GM19467 (cell line): Measurements from ENCODE around the gene ANGPTL3.
"Not testable (repeated sequence)": the region's sequence is repeated elsewhere in the genome, so short reads cannot be mapped to it uniquely, and the experiment has no call there.

Experiments
- ATAC-seq: cut with Tn5 transposase; IDR thresholded peaks from one replicate; pipeline ENCODE4 v1.9.1; 2021; ENCODE audit warnings: mild to moderate bottlenecking, moderate library complexity; ENCODE audit not compliant: unreplicated experiment

The ANGPTL3 gene, protein sequence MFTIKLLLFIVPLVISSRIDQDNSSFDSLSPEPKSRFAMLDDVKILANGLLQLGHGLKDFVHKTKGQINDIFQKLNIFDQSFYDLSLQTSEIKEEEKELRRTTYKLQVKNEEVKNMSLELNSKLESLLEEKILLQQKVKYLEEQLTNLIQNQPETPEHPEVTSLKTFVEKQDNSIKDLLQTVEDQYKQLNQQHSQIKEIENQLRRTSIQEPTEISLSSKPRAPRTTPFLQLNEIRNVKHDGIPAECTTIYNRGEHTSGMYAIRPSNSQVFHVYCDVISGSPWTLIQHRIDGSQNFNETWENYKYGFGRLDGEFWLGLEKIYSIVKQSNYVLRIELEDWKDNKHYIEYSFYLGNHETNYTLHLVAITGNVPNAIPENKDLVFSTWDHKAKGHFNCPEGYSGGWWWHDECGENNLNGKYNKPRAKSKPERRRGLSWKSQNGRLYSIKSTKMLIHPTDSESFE

DNA sequence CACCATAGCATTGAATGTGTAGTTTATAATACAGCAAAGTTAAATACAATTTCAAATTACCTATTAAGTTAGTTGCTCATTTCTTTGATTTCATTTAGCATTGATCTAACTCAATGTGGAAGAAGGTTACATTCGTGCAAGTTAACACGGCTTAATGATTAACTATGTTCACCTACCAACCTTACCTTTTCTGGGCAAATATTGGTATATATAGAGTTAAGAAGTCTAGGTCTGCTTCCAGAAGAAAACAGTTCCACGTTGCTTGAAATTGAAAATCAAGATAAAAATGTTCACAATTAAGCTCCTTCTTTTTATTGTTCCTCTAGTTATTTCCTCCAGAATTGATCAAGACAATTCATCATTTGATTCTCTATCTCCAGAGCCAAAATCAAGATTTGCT lies at the start of gene ANGPTL3:
ANGPTL3 (plus strand) TSS at position 240 of the 400 bp plus-strand sequence; CDS start at position 287, 47 bp downstream.
- ATAC-seq, result no peak

DNA sequence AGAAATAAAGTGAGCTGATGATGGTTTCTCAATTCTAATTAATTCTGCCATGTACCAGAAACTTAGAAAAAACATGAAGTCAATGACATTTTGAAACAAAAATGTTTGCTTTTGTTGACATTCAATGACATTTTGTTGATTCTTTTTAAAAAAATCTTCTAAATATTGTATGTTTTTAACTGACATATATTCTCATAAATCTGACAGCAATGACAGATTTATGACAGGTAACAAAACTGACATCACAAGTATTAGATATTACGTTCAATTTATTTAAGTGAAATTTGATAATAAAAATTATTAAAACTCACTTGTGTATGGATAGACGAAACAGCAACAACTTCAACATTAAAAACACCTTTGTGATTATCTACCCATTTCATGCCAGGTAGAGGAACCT lies 36.0 kb upstream of the ANGPTL3 start:
- ATAC-seq, result no peak

DNA sequence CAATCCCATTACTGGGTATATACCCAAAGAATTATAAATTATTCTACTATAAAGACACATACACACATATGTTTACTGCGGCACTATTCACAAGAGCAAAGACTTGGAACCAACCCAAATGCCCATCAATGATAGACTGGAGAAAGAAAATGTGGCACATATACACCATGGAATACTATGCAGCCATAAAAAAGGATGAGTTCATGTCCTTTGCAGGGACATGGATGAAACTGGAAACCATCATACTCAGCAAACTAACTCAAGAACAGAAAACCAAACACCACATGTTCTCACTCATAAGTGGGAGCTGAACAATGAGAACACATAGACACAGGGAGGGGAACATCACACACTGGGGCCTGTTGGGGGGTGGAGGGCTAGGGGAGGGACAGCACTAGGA lies 30.1 kb upstream of the ANGPTL3 start:
- not testable (repeated sequence) for ATAC-seq

DNA sequence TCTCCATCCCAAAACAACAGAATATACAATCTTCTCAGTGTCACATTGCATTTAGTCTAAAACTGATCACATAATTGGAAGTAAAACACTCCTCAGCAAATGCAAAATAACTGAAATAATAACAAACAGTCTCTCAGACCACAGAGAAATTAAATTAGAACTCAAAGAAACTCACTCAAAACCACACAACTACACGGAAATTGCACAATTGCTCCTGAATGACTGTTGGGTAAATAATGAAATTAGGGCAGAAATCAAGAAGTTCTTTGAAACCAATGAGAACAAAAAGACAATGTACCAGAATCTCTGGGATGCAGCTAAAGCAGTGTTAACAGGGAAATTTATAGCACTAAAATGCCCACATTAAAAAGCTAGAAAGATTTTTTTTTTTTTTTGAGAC lies 29.4 kb upstream of the ANGPTL3 start:
- not testable (repeated sequence) for ATAC-seq

DNA sequence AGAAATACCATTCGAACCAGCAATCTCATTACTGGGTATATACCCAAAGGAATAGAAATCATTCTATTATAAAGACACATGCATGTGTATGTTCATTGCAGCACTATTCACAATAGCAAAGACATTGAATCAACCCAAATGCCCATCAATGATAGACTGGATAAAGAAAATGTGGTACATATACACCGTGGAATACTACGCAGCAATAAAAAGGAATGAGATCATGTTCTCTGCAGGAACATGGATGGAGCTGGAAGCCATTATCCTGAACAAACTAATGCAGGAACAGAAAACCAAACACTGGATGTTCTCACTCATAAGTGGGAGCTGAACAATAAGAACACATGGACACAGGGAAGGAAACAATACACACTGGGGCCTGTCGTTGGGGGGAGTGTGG lies 25.8 kb upstream of the ANGPTL3 start:
- ATAC-seq, result not testable (repeated sequence)

DNA sequence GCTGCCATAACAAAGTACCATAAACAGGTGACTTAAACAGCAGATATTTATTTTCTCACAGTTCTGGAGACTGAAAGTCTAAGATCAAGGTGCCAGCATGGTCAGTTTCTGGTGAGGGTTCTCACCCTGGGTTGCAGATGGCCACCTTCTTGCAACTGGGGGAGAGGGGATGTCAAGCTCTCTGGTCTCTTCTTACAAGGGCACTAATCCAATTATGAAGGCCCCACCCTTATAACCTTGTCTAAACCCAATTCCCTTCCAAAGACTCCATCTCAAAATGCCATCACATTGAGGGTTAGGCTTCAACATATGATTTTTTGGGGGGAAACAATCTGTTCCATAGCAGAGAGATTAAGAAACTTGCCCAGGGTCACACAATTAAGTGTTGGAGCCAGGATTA lies 24.8 kb upstream of the ANGPTL3 start:
- no peak for ATAC-seq

DNA sequence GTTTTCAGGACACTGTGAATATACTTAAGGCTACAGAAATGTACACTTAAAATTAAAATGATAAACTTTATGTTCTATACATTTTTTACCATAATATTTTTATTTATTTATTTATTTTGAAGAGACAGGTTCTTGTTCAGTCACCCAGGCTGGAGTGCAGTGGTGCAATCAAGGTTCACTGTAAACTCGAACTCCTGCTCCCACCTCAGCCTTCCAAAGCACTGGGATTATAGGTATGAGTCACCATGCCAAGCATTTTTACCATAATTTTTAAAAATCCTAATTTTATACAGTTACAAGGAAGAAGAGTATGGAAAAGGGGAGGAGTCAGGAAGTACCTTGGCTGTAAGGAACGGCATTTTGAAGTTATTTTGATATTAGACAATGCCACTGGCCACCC lies 23.6 kb upstream of the ANGPTL3 start:
- ATAC-seq, result no peak

DNA sequence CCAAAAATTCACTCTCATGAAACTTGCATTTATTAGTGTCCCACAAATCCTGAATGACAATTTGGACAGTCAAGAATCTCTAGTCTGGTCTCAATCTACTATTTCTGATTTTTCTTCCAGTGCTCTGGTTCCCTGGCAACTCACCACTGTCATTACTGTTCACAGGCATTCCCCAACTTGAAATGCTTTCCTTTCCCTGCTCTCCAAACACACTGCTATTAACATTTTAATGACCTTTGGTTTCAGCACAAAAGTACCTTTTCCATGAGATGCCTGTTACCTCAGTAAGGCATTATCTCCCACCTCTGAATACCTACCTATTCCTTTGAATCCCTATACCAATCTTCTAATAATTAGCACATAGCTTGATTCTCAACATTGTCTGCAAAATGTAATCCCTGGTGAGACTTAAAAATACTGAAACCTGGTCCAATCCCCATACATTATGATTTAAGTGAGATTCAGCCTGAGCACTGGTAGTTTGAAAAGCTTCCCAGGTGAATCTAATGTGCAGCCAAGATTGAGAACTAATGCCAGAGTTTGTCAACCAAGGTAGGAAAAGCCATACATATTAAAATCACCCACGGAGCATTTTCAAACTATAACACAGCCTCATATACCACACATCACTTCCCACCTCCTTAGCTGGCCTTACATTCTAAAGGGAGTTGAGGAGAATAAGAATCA lies 11.7 kb upstream of the ANGPTL3 start:
- no peak for ATAC-seq

DNA sequence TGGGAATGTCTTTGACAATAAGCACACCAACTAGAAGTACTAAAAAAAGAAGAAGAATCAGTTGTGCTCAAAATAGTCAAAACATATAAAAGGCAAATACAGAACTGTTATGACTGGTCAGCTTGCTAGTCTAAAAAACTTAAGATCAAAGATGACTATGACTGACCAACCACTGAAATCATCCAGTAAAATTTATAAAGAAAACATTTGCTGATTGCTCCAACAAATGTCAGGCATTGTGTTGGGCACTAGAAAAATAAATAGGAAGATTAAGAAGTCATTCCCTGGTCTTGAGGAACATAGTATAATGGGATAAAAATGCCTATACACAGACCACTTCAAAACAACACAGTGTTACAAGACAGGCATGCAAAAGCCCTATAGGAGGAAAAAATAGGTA lies 9.3 kb upstream of the ANGPTL3 start:
- no peak for ATAC-seq

DNA sequence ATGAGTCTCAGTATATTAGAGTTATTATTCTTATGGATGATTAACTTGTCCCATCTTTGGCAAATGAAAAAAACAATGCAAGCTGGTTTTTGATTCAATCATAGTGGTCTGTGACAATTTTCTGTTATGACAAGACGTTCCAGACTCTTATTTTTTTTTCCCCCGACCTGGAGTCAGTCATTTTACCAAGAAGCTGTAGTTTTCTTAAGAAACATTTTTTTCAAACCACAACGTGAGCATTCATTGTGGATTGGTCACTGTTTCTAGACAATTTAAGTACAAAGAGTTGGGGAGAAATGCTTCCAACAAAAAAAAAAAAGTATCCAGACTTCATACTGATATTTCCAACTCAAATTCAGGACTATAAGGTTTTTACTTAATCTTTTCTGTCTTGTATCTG lies 8.0 kb upstream of the ANGPTL3 start:
- ATAC-seq, result no peak

DNA sequence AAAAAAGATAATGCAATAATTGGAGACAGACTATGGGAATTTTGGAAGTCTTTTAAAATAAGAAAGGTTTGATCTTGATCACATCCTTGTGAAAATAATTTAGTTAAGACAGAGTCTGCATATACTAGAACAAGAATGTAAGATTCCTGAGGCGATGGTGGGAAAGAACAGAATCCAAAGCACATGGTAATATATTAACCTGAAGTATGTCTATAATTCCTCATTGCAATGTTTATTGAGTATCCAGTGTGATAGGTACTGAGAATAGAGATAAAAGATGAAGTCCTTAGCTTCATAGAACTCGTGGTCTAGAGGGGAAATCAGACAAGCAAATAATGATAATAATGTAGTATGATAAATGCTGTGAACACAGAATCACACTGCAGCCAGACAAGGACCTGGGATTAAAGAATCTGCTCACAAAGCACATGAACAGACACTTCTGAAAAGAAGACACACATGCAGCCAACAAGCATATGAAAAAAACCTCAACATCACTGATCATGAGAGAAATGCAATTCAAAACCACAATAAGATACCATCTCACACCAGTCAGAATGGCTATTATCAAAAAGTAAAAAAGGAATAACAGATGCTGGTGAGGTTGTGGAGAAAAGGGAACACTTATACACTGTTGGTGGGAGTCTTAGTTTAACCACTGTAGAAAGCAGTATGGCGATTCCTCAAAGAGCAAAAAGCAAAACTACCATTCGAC lies 6.9 kb upstream of the ANGPTL3 start:
- no peak for ATAC-seq

DNA sequence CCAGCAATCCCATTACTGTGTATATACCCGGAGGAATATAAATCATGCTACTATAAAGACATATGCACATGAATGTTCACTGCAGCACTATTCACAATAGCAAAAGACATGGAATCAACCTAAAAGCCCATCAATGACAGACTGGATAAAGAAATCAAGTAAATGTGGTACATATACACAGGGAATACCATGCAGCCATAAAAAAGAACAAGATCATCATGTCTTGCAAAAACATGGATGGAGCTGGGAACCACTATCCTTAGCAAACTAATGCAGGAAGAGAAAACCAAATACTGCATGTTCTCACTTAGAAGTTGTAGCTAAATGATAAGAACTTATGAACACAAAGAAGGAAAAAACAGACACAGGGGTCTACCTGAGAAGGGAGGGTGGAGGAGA lies 6.4 kb upstream of the ANGPTL3 start:
- no peak for ATAC-seq

DNA sequence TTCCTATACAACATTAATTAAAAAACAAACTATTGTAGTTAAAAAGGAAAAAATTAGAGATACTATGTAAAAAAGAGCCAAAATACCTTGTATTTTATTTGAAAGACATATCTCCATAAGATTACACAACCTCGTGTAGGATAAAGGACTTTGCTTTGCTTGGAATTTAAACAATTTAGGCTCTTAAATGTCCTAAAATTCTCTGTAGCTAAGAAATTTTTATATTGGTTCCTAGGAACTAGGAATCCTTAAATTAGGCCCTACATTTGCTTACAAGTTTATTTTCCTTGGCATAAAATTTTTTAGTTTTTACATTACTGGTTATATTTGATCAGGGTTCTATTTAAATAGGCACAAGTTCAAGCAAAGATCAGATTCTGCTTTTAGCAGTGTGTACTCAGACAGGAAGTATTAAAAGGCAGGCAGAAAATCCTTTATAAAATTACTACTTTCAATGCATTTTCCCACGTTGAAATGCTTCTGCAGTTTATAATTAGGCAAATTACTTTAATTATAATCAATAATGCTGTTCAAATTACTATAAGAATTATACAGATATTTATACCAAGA lies 3.4 kb upstream of the ANGPTL3 start:
- ATAC-seq, result no peak

DNA sequence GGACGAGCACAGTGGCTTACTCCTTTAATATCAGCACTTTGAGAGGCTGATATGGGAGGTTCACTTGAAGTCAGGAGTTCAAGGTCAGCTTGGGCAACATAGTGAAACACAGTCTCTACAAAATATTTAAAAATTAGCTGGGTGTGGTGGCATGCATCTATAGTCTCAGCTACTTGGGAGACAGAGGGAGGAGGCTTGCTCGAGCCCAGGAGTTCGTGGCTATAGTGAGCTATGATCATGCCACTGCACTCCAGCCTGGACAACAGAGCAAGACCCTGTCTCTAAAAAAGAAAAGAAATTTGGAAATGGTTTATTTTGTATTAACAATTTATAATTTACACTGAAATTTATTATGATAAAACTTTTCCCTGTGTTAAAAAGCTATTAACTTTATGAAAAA lies 1.7 kb upstream of the ANGPTL3 start:
- no peak for ATAC-seq

DNA sequence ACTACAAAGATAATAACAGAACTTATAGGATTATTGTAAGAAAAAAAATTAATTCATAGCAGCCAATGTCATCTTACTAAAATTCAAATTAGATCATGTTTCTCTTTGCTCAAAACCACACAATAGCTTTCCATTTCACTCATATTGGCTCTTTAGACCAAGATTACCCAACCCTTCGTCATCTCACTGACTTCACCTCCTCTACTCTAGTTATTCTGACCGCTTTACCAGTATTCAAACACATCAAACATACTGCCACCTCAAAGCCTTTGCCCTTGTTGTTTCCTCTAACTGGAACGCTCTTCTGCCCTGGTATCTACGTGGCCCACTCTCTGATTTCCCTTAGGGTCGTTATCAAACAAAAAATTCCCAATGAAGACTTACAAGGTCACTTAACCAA lies 1.7 kb downstream of the ANGPTL3 start:
- ATAC-seq, result no peak

DNA sequence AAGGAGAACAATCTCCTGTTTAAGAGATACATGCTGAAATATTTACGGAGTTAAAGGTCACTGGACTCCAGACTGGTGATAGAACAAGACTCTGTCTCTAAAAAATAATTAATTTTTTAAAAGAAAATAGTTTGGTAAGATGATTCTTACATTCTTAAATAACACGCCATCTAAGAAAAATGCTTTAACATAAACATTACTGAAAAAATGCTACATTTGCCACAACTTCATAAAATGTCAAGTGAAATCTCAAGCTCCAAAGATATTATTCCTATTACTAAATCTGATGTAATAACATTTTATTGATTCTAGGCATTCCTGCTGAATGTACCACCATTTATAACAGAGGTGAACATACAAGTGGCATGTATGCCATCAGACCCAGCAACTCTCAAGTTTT lies 4.1 kb downstream of the ANGPTL3 start:
- no peak for ATAC-seq

DNA sequence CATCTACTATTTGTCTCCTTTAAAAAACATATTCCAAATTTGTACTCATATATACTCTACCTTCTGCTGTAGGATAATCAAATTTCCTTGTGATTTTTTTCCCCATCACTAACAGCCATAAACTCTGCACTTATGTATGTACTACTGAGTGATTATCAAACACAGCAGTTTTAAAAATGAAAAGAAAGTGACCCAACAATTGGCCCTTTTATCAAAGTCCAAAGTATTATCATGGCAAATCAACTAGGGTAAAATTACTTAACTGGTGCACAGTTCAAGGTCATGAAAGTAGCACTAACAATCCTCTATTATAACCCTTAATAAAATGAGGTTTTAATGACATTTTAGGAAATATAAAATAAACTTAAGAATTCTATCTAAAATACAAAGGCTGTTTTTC lies 11.6 kb downstream of the ANGPTL3 start:
- ATAC-seq, result no peak

DNA sequence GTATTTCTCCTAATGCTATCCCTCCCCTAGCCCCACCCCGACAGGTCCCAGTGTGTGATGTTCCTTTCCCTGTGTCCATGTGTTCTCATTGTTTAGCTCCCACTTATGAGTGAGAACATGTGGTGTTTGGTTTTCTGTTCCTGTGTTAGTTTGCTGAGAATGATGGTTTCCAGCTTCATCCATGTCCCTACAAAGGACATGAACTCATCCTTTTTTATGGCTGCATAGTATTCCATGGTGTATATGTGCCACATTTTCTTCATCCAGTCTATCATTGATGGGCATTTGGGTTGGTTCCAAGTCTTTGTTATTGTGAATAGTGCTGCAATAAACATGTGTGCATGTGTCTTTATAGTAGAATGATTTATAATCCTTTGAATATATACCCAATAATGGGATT lies 13.3 kb downstream of the ANGPTL3 start:
- not testable (repeated sequence) for ATAC-seq

DNA sequence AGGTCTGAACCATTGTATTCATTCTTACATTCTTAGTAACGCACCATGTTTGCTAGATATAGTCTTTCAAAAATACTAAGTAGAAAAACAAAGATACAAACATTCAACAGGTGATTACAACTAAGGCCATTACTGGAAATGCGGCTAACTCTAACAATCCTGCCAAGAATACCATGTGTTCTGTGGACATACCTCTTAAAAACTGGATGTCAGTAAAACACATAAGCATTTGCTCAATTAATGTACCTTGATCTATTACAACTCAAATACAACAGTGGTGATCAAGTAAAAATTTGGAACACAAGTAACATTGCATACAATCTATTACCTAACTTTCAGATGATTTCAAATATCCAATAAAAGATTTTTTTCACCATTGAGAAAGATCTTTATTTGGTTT lies 15.4 kb downstream of the ANGPTL3 start:
- no peak for ATAC-seq

DNA sequence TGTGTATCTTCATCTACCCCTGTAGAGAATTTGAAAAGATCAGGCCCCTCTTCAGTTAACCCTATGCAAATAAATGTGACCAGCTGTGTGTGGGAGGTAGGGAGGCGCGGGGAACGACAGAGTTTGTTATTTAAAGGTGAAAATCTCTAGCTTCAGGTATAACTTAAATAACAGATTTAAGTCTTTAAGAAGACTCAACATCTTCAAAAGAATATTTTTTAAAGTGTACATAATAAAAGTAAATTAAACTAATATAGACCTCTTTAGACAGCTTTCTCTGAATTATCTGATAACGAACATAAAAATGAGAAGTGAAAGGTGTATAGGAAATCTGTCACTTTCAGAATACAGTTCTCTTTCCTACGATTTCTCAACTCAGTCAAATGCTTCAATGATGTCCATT lies 16.0 kb downstream of the ANGPTL3 start:
- ATAC-seq, result peak; percentile 92

DNA sequence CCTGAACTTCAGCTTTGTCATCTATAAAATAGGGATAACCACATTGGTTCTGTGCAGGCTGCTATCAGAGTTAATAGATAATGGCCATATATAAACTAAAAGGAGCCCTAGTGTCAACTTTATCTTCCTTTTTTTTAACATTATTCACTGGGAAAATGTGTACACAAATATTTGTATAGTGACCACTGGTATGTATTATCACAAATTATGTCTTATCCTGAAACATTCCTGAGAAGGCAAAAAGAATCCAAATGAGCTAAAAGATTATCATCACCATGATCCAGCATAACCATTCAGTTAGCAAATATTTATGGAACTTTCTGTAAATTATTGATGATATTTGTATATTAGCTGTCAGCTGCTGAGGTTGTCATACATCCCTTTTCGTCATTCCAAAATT lies 16.6 kb downstream of the ANGPTL3 start:
- ATAC-seq, result peak; percentile 15
